Measurements from ENCODE around the gene UGT1A7. TPM values are rescaled to one million over a fixed set of nuclear protein-coding genes. Genes with fewer than 3 reads are reported as not detected.

Gene UGT1A7
- polyA plus RNA-seq, 3 donors = not detected

GRCh38 chr2:233764761-233765160 is 83.1 kb downstream of the UGT1A7 start:
- H3K4me1 Mint-ChIP-seq = no peaks in the 10 kb centered on the region
- TF ChIP-seq CTCF (IDR thresholded peaks at IDR 0.05) = no peak
- Histone ChIP-seq H2AFZ (ENCODE audit: insufficient read depth, low read depth, low read length, poor library complexity, severe bottlenecking) (no peak overlapping the region), H3K4me1 (ENCODE audit: control insufficient read depth in 1 of 2, insufficient read depth in 2 of 2, low read length in 2 of 2) (no peaks in the 10 kb centered on the region), H3K4me2 (replicated peaks; ENCODE audit: extremely low read depth, low read length, poor library complexity, severe bottlenecking) (no peak overlapping the region), H3K36me3 (replicated peaks in 1 of 2; ENCODE audit: control insufficient read depth in 1 of 2, insufficient read depth in 2 of 2, low read length in 2 of 2) (no peaks in the 10 kb centered on the region), H3K9me3 (replicated peaks in 1 of 2; ENCODE audit: control insufficient read depth in 1 of 2, insufficient read depth in 1 of 2, low read length in 2 of 2) (no peaks in the 10 kb centered on the region), H3K27me3 (ENCODE audit: control insufficient read depth in 2 of 2, insufficient read depth in 2 of 2, low read length in 2 of 2) (no peaks in the 10 kb centered on the region), H3K9ac (ENCODE audit: insufficient read depth, low read length, poor library complexity, severe bottlenecking) (no peak overlapping the region), H3K4me3 (replicated peaks in 1 of 3; ENCODE audit: low read depth in 2 of 3, low read length in 3 of 3) (no peak overlapping the region), H4K20me1 (ENCODE audit: insufficient read depth, low read length) (no peaks in the 10 kb centered on the region), H3K79me2 (ENCODE audit: insufficient read depth, low read length) (no peaks in the 10 kb centered on the region), H3K27ac (ENCODE audit: low read depth in 1 of 2, low read length in 2 of 2) (no peak overlapping the region)
- peaks cover 2 to 6% (median 4%) of the 10 kb centered on the region in 3 donors for H3K27me3 Mint-ChIP-seq (ENCODE audit: low read depth in 3 of 3)
- no peak overlapping the region for H3K4me3 Mint-ChIP-seq
- no peak overlapping the region for H3K27ac Mint-ChIP-seq
- no peaks in the 10 kb centered on the region for H3K36me3 Mint-ChIP-seq
- 77% methylated on average over 2 of the region's 3 CpGs for WGBS (ENCODE audit: insufficient coverage)
- DNase-seq = no peak
- H3K9me3 Mint-ChIP-seq = peaks cover 0 to 4% (median 1%) of the 10 kb centered on the region in 7 donors
- intact Hi-C loops (cut with micrococcal nuclease) = no loop called here

- Histone ChIP-seq H3K27me3 (ENCODE audit: control insufficient read depth in 2 of 2, insufficient read depth in 2 of 2, low read length in 2 of 2) (no peaks in the 10 kb centered on the region), H3K36me3 (replicated peaks in 1 of 2; ENCODE audit: control insufficient read depth in 1 of 2, insufficient read depth in 2 of 2, low read length in 2 of 2) (no peaks in the 10 kb centered on the region), H3K27ac (ENCODE audit: low read depth in 1 of 2, low read length in 2 of 2) (no peak overlapping the region), H3K4me1 (ENCODE audit: control insufficient read depth in 1 of 2, insufficient read depth in 2 of 2, low read length in 2 of 2) (no peaks in the 10 kb centered on the region), H3K9ac (ENCODE audit: insufficient read depth, low read length, poor library complexity, severe bottlenecking) (no peak overlapping the region), H3K4me3 (replicated peaks in 1 of 3; ENCODE audit: low read depth in 2 of 3, low read length in 3 of 3) (no peak overlapping the region), H2AFZ (ENCODE audit: insufficient read depth, low read depth, low read length, poor library complexity, severe bottlenecking) (no peak overlapping the region), H4K20me1 (ENCODE audit: insufficient read depth, low read length) (no peaks in the 10 kb centered on the region), H3K9me3 (replicated peaks in 1 of 2; ENCODE audit: control insufficient read depth in 1 of 2, insufficient read depth in 1 of 2, low read length in 2 of 2) (no peaks in the 10 kb centered on the region), H3K79me2 (ENCODE audit: insufficient read depth, low read length) (no peaks in the 10 kb centered on the region), H3K4me2 (replicated peaks; ENCODE audit: extremely low read depth, low read length, poor library complexity, severe bottlenecking) (no peak overlapping the region)
- Mint-ChIP-seq H3K4me1 (no peaks in the 10 kb centered on the region), H3K4me3 (no peak overlapping the region), H3K36me3 (no peaks in the 10 kb centered on the region), H3K27me3 (ENCODE audit: low read depth in 3 of 3) (peaks cover 5 to 6% (median 6%) of the 10 kb centered on the region in 3 donors), H3K27ac (no peak overlapping the region), H3K9me3 (peaks cover 0 to 5% (median 1%) of the 10 kb centered on the region in 7 donors)
- DNase-seq = no peak
- 80% methylated on average over 1 of the region's 4 CpGs for WGBS (ENCODE audit: insufficient coverage)
- TF ChIP-seq CTCF (IDR thresholded peaks at IDR 0.05) = no peak
- intact Hi-C loops (cut with micrococcal nuclease) = no loop called here
These were observed 84.7 kb downstream of the UGT1A7 start for GRCh38 chr2:233766416-233766815.

All from CD14-positive monocyte (primary cell).